GM23338 (cell line): ENCODE data around the gene GPR87. TPM values are rescaled to one million over a fixed set of nuclear protein-coding genes. Genes with fewer than 3 reads are reported as not detected.

Experiments
- ATAC-seq: fragments of 200-7000 bp; cut with Tn5 transposase; 3 replicates; pipeline ENCODE4 v1.9.1; 2020
- DNase-seq: peaks from one replicate; pipeline ENCODE4 v3.0.0-alpha.2; 2015; ENCODE audit warnings: low spot score
- H2AFZ ChIP-seq: fragments of 200-600 bp; sonication (generic); 2 replicates; pipeline ENCODE4 v1.8.0; 2016; ENCODE audit warnings: antibody characterized with exemption, mild to moderate bottlenecking, moderate library complexity
- H3F3A ChIP-seq: fragments of 200-600 bp; sonication (generic); replicated peaks from 2 replicates; pipeline ENCODE4 v1.8.0; 2017; ENCODE audit warnings: antibody characterized with exemption, mixed run types, low read depth
- H3K27ac ChIP-seq: fragments of 200-600 bp; sonication (generic); 2 replicates; pipeline ENCODE4 v1.6.1; 2016; ENCODE audit warnings: low read depth
- H3K27me3 ChIP-seq: fragments of 200-600 bp; sonication (generic); 2 replicates; pipeline ENCODE4 v1.8.0; 2016; ENCODE audit warnings: mild to moderate bottlenecking, mixed run types, moderate library complexity; ENCODE audit not compliant: insufficient read depth
- H3K36me3 ChIP-seq: fragments of 200-600 bp; sonication (generic); 2 replicates; pipeline ENCODE4 v1.8.0; 2016; ENCODE audit warnings: mild to moderate bottlenecking; ENCODE audit not compliant: insufficient read depth
- H3K4me1 ChIP-seq: fragments of 200-600 bp; sonication (generic); 2 replicates; pipeline ENCODE4 v1.8.0; 2016; ENCODE audit warnings: mild to moderate bottlenecking, moderate library complexity; ENCODE audit not compliant: insufficient read depth
- H3K4me2 ChIP-seq: fragments of 200-600 bp; sonication (generic); 2 replicates; pipeline ENCODE4 v1.7.1; 2017; ENCODE audit warnings: mixed run types
- H3K4me3 ChIP-seq: fragments of 200-600 bp; sonication (generic); 2 replicates; pipeline ENCODE4 v1.6.1; 2016; ENCODE audit warnings: mixed run types
- H3K79me2 ChIP-seq: fragments of 200-600 bp; sonication (generic); replicated peaks from 2 replicates; pipeline ENCODE4 v1.8.0; 2017; ENCODE audit warnings: mild to moderate bottlenecking; ENCODE audit not compliant: insufficient read depth
- H3K9me2 ChIP-seq: fragments of 200-600 bp; sonication (generic); 2 replicates; pipeline ENCODE4 v1.8.0; 2017; ENCODE audit not compliant: insufficient read depth
- H4K20me1 ChIP-seq: fragments of 200-600 bp; sonication (generic); replicated peaks from 2 replicates; pipeline ENCODE4 v1.8.0; 2017; ENCODE audit warnings: mild to moderate bottlenecking; ENCODE audit not compliant: insufficient read depth
- H3K27ac Mint-ChIP-seq: 2 replicates; pipeline ENCODE4 v1.8.0; 2020; ENCODE audit warnings: inconsistent platforms, mild to moderate bottlenecking, moderate library complexity, mixed read lengths
- H3K27me3 Mint-ChIP-seq: 3 replicates; pipeline ENCODE4 v1.8.0; 2022; ENCODE audit warnings: low read depth, mild to moderate bottlenecking, moderate library complexity, mixed read lengths, inconsistent platforms; ENCODE audit not compliant: insufficient read depth, poor library complexity
- H3K36me3 Mint-ChIP-seq: 3 replicates; pipeline ENCODE4 v1.8.0; 2021; ENCODE audit warnings: low read depth, mild to moderate bottlenecking, inconsistent platforms, moderate library complexity, mixed read lengths
- H3K4me1 Mint-ChIP-seq: 3 replicates; pipeline ENCODE4 v1.8.0; 2020; ENCODE audit warnings: mild to moderate bottlenecking, inconsistent platforms, mixed read lengths
- H3K4me3 Mint-ChIP-seq: 3 replicates; pipeline ENCODE4 v1.8.0; 2021; ENCODE audit warnings: moderate library complexity, mild to moderate bottlenecking, inconsistent platforms, mixed read lengths
- H3K9me3 Mint-ChIP-seq: 3 replicates; pipeline ENCODE4 v1.8.0; 2020; ENCODE audit warnings: moderate library complexity, mild to moderate bottlenecking, inconsistent platforms, mixed read lengths
- CREB1 ChIP-seq: fragments of 250-450 bp; sonication (Bioruptor Pico); IDR thresholded peaks from 2 replicates; pipeline ENCODE4 v1.5.0; 2020; ENCODE audit warnings: low read depth, mild to moderate bottlenecking, moderate library complexity
- EZH2 ChIP-seq: fragments of 200-600 bp; sonication (generic); IDR thresholded peaks from one replicate; pipeline ENCODE4 v1.8.0; 2017; ENCODE audit warnings: antibody characterized with exemption, mild to moderate bottlenecking, low read depth; ENCODE audit not compliant: unreplicated experiment
- EZH2phosphoT487 ChIP-seq: fragments of 200-600 bp; sonication (generic); IDR thresholded peaks from one replicate; pipeline ENCODE4 v1.8.1; 2018; ENCODE audit warnings: antibody characterized with exemption; ENCODE audit not compliant: unreplicated experiment
- JUNB ChIP-seq: IDR thresholded peaks from one replicate; pipeline ENCODE4 v1.6.1; 2016; ENCODE audit warnings: antibody characterized with exemption; ENCODE audit not compliant: unreplicated experiment
- NANOG ChIP-seq: IDR thresholded peaks from 2 replicates; pipeline ENCODE4 v1.6.1; 2016; ENCODE audit warnings: antibody characterized with exemption, borderline replicate concordance
- POLR2AphosphoS5 ChIP-seq: IDR thresholded peaks from 2 replicates; pipeline ENCODE4 v1.6.1; 2016; ENCODE audit warnings: antibody characterized with exemption, low read depth
- STAT1 ChIP-seq: IDR thresholded peaks from one replicate; pipeline ENCODE4 v1.6.1; 2016; ENCODE audit warnings: antibody characterized with exemption; ENCODE audit not compliant: unreplicated experiment
- ZNF114 ChIP-seq: fragments of 250-450 bp; sonication (Bioruptor Pico); IDR thresholded peaks from 2 replicates; pipeline ENCODE4 v1.5.0; 2020; ENCODE audit warnings: mild to moderate bottlenecking, moderate library complexity
- ZNF331 ChIP-seq: fragments of 250-450 bp; sonication (Bioruptor Pico); IDR thresholded peaks from 2 replicates; pipeline ENCODE4 v1.5.0; 2020; ENCODE audit warnings: low read depth, mild to moderate bottlenecking, moderate library complexity
- ZNF462 ChIP-seq: fragments of 250-450 bp; sonication (Bioruptor Pico); IDR thresholded peaks from 2 replicates; pipeline ENCODE4 v1.5.0; 2020; ENCODE audit warnings: mild to moderate bottlenecking, moderate library complexity
- polyA plus RNA-seq: library from polyadenylated mRNA; unstranded; fragments of >200 nt; fragmentation: Nextera tagmentation; extraction: Ambion mirVana; gene quantifications from 2 replicates; pipeline ENCODE4 v1.2.1, GENCODE V29; 2016
- total RNA-seq: library from RNA; depleted of rRNA; stranded (reverse); fragments of >200 nt; shearing (Covaris generic); gene quantifications from 2 replicates; pipeline ENCODE4 v1.2.3, GENCODE V29; 2014
- TF ChIP-seq, protein P1 (sequence below): IDR thresholded peaks from 2 replicates; pipeline ENCODE4 v1.6.1; 2016; ENCODE audit warnings: antibody characterized with exemption
- TF ChIP-seq, protein P2 (sequence below): IDR thresholded peaks from one replicate; pipeline ENCODE4 v1.6.1; 2018; ENCODE audit warnings: antibody characterized with exemption; ENCODE audit not compliant: unreplicated experiment
- TF ChIP-seq, protein P3 (sequence below), 2 experiments: fragments of 200-600 bp in 1 of 2; sonication (generic) in 1 of 2; conservative IDR thresholded peaks; 2 replicates each; pipeline versions ENCODE4 v1.5.1 to v1.6.1; 2016 to 2017; ENCODE audit warnings: antibody characterized with exemption in 2 of 2, low read depth in 2 of 2, mild to moderate bottlenecking in 2 of 2, moderate library complexity in 1 of 2

The GPR87 gene
- total and polyA plus RNA-seq, 2 experiments from 2014 or later: 0.21 TPM; not detected in 1

DNA sequence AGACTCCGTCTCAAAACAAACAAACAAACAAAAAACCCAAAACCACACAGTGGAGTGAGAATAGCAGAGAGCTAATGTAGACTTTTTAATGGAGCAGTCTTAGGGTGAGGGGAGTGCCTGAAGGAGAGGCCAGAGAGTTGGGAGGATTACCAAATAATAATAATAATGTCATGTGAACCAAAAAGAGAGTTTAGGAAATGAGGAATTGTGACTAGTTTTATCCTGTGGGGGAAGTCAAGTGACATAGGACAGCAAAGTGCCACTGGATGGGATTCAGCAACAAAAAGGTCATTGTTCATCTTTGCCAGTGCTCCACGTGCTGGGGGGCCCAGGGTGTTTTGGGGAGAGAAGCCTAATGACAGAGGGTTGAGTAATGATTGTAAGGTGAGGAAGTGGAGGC lies 12.9 kb downstream of the GPR87 start:
- TF ChIP-seq POLR2AphosphoS5 (no peak), JUNB (no peak), CREB1 (no peak), EZH2 (no peak), NANOG (no peak), STAT1 (no peak), ZNF462 (no peak), EZH2phosphoT487 (no peak), ZNF114 (CRISPR knock-in tag) (no peak), ZNF331 (CRISPR knock-in tag) (no peak)
- TF ChIP-seq, protein P1, sequence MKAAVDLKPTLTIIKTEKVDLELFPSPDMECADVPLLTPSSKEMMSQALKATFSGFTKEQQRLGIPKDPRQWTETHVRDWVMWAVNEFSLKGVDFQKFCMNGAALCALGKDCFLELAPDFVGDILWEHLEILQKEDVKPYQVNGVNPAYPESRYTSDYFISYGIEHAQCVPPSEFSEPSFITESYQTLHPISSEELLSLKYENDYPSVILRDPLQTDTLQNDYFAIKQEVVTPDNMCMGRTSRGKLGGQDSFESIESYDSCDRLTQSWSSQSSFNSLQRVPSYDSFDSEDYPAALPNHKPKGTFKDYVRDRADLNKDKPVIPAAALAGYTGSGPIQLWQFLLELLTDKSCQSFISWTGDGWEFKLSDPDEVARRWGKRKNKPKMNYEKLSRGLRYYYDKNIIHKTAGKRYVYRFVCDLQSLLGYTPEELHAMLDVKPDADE: no peak
- TF ChIP-seq, protein P2, sequence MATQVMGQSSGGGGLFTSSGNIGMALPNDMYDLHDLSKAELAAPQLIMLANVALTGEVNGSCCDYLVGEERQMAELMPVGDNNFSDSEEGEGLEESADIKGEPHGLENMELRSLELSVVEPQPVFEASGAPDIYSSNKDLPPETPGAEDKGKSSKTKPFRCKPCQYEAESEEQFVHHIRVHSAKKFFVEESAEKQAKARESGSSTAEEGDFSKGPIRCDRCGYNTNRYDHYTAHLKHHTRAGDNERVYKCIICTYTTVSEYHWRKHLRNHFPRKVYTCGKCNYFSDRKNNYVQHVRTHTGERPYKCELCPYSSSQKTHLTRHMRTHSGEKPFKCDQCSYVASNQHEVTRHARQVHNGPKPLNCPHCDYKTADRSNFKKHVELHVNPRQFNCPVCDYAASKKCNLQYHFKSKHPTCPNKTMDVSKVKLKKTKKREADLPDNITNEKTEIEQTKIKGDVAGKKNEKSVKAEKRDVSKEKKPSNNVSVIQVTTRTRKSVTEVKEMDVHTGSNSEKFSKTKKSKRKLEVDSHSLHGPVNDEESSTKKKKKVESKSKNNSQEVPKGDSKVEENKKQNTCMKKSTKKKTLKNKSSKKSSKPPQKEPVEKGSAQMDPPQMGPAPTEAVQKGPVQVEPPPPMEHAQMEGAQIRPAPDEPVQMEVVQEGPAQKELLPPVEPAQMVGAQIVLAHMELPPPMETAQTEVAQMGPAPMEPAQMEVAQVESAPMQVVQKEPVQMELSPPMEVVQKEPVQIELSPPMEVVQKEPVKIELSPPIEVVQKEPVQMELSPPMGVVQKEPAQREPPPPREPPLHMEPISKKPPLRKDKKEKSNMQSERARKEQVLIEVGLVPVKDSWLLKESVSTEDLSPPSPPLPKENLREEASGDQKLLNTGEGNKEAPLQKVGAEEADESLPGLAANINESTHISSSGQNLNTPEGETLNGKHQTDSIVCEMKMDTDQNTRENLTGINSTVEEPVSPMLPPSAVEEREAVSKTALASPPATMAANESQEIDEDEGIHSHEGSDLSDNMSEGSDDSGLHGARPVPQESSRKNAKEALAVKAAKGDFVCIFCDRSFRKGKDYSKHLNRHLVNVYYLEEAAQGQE: no peak
- TF ChIP-seq, protein P3, sequence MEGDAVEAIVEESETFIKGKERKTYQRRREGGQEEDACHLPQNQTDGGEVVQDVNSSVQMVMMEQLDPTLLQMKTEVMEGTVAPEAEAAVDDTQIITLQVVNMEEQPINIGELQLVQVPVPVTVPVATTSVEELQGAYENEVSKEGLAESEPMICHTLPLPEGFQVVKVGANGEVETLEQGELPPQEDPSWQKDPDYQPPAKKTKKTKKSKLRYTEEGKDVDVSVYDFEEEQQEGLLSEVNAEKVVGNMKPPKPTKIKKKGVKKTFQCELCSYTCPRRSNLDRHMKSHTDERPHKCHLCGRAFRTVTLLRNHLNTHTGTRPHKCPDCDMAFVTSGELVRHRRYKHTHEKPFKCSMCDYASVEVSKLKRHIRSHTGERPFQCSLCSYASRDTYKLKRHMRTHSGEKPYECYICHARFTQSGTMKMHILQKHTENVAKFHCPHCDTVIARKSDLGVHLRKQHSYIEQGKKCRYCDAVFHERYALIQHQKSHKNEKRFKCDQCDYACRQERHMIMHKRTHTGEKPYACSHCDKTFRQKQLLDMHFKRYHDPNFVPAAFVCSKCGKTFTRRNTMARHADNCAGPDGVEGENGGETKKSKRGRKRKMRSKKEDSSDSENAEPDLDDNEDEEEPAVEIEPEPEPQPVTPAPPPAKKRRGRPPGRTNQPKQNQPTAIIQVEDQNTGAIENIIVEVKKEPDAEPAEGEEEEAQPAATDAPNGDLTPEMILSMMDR (conservative IDR thresholded peaks at IDR 0.05; ENCODE audit: low read depth in 2 of 2): no peak
- Mint-ChIP-seq H3K36me3 (no peaks in the 10 kb centered on the region), H3K4me1 (peaks cover 56% of the 10 kb centered on the region), H3K27ac (no peak overlapping the region), H3K27me3 (peaks cover 2% of the 10 kb centered on the region), H3K4me3 (no peak overlapping the region; the same call in 2 of the 3 replicates), H3K9me3 (no peaks in the 10 kb centered on the region)
- Histone ChIP-seq H2AFZ (no peak overlapping the region), H3K9me2 (no peaks in the 10 kb centered on the region), H4K20me1 (no peaks in the 10 kb centered on the region), H3K4me2 (no peak overlapping the region), H3K27ac (no peak overlapping the region), H3K4me3 (no peak overlapping the region), H3K4me1 (peaks cover 20% of the 10 kb centered on the region), H3K36me3 (no peaks in the 10 kb centered on the region), H3F3A (no peaks in the 10 kb centered on the region), H3K79me2 (no peaks in the 10 kb centered on the region), H3K27me3 (no peaks in the 10 kb centered on the region)
- no peak for ATAC-seq
- no peak for DNase-seq
